PC-9 (cell line): Measurements from ENCODE around the gene CHRFAM7A.
"Not testable (repeated sequence)": the region's sequence is repeated elsewhere in the genome, so short reads cannot be mapped to it uniquely, and the experiment has no call there.

ENCODE experiments used
- CTCF ChIP-seq: fragments of 200-600 bp; sonication (generic); conservative IDR thresholded peaks from 2 replicates; pipeline ENCODE4 v1.6.1; 2017; ENCODE audit warnings: mixed run types, antibody characterized with exemption, mild to moderate bottlenecking, moderate library complexity
- EZH2 ChIP-seq: fragments of 200-600 bp; sonication (generic); IDR thresholded peaks from 2 replicates; pipeline ENCODE4 v1.8.0; 2017; ENCODE audit warnings: antibody characterized with exemption, low read depth

GRCh38 chr15:30367246-30367645 lies 26.1 kb downstream of the CHRFAM7A start:
- TF ChIP-seq EZH2, CTCF: not testable (repeated sequence)
